SU-DHL-6 (cell line): ENCODE data around the gene CUBN.

ENCODE experiments used
- H2AFZ ChIP-seq: fragments of 200-600 bp; sonication (generic); 2 replicates; pipeline ENCODE4 v1.6.1; 2014; ENCODE audit warnings: low read depth, mild to moderate bottlenecking, moderate library complexity, mixed read lengths, antibody characterized with exemption, low read length; ENCODE audit not compliant: severe bottlenecking
- H3F3A ChIP-seq: fragments of 200-600 bp; shearing (Covaris generic); 2 replicates; pipeline ENCODE4 v1.6.0; 2016; ENCODE audit warnings: antibody characterized with exemption, mild to moderate bottlenecking; ENCODE audit not compliant: insufficient read depth
- H3K27ac ChIP-seq: fragments of 200-600 bp; sonication (generic); 2 replicates; pipeline ENCODE4 v1.5.1; 2016; ENCODE audit warnings: low read depth, mild to moderate bottlenecking, low read length, moderate library complexity, mixed read lengths
- H3K27me3 ChIP-seq: fragments of 200-600 bp; sonication (generic), shearing (Covaris generic); 2 replicates; pipeline ENCODE4 v1.6.0; 2014; ENCODE audit warnings: mild to moderate bottlenecking, low read length
- H3K36me3 ChIP-seq: fragments of 200-600 bp; sonication (generic); 2 replicates; pipeline ENCODE4 v1.6.1; 2014; ENCODE audit warnings: mild to moderate bottlenecking, low read length, mixed read lengths
- H3K4me2 ChIP-seq: fragments of 300-600, 200-600 bp; shearing (Covaris generic), sonication (generic); 2 replicates; pipeline ENCODE4 v1.6.0; 2014; ENCODE audit warnings: low read length, low read depth, mild to moderate bottlenecking; ENCODE audit not compliant: poor library complexity, severe bottlenecking
- H3K4me3 ChIP-seq: fragments of 200-600 bp; sonication (generic); 2 replicates; pipeline ENCODE4 v1.5.1; 2014; ENCODE audit warnings: antibody characterized with exemption, low read length, mild to moderate bottlenecking, mixed read lengths; ENCODE audit not compliant: insufficient read depth, poor library complexity, severe bottlenecking
- H3K79me2 ChIP-seq: fragments of 200-600 bp; sonication (generic); 2 replicates; pipeline ENCODE4 v1.6.1; 2014; ENCODE audit warnings: mild to moderate bottlenecking, low read length, moderate library complexity; ENCODE audit not compliant: insufficient read depth
- H3K9ac ChIP-seq: fragments of 200-600 bp; sonication (generic); 2 replicates; pipeline ENCODE4 v1.7.0; 2014; ENCODE audit warnings: mild to moderate bottlenecking, low read length
- H3K9me2 ChIP-seq: fragments of 200-600 bp; sonication (generic); replicated peaks from 2 replicates; pipeline ENCODE4 v1.6.1; 2014; ENCODE audit warnings: low read length; ENCODE audit not compliant: insufficient read depth
- H3K9me3 ChIP-seq: fragments of 200-600 bp; sonication (generic); 2 replicates; pipeline ENCODE4 v1.6.1; 2014; ENCODE audit warnings: low read length, mixed read lengths; ENCODE audit not compliant: insufficient read depth
- H4K20me1 ChIP-seq: fragments of 200-600 bp; sonication (generic); 2 replicates; pipeline ENCODE4 v1.6.1; 2014; ENCODE audit warnings: low read depth, mild to moderate bottlenecking, antibody characterized with exemption, low read length, moderate library complexity, mixed read lengths
- EZH2phosphoT487 ChIP-seq: fragments of 200-600 bp; sonication (generic), shearing (Covaris generic); conservative IDR thresholded peaks from 2 replicates; pipeline ENCODE4 v1.6.1; 2018; ENCODE audit warnings: mild to moderate bottlenecking, antibody characterized with exemption, low read length, moderate library complexity, mixed read lengths
- TF ChIP-seq, protein P1 (sequence below): fragments of 200-600 bp; sonication (generic); IDR thresholded peaks from one replicate; pipeline ENCODE4 v1.5.1; 2017; ENCODE audit warnings: antibody characterized with exemption, mild to moderate bottlenecking, low read length, moderate library complexity; ENCODE audit not compliant: insufficient read depth, poor library complexity, severe bottlenecking

CUBN gene

DNA sequence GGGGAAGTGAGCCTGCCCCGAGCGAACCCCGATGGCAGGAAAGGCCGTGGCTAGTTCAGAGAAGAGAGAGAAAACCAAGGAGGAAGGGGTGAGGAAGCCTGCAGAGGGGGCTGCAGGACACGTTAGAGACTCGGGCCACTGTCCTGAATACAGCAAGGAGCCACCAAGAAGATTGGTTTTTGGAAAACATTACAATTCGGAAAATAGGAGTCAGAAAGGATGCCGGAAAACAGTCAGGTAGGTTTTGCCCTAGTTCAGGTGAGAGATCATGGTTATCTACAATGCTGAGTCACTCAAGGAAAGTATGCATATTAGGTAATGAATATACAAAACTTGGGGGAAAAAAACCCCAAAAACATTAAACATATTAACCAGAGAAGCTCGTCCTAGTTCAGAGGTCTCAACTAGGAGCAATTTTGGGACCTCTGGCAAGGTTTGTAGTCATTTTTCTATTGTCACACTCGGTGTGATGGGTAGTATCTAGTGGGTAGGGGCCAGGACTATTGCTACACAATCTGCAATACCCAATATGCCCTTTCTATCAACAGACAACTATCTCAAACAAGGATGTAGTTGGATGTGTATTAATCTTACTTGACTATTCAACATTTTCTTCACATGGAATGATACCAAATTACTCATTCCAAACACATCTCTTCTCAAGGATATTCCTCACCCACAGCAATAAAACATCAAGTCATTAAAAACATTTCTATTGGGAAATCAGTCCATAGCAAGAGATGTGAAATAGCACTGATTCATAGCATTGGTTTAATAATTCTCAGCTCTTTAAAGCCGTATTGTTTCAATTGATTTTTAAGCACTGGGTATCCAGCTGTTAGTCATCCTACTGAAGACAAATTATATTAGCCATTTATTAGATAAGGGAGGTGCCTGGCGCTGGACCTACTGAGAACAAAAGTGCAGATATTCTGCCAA is 238.0 kb downstream of the CUBN start:
- Histone ChIP-seq H3K27ac (no peak overlapping the region), H3K9ac (no peak overlapping the region), H3K27me3 (no peaks in the 10 kb centered on the region), H2AFZ (no peak overlapping the region), H3K9me2 (no peaks in the 10 kb centered on the region), H3K79me2 (no peaks in the 10 kb centered on the region), H3K4me3 (no peak overlapping the region), H3K36me3 (no peaks in the 10 kb centered on the region), H3K9me3 (no peaks in the 10 kb centered on the region), H3K4me2 (no peak overlapping the region), H3F3A (no peaks in the 10 kb centered on the region), H4K20me1 (no peaks in the 10 kb centered on the region)
- TF ChIP-seq, protein P1, sequence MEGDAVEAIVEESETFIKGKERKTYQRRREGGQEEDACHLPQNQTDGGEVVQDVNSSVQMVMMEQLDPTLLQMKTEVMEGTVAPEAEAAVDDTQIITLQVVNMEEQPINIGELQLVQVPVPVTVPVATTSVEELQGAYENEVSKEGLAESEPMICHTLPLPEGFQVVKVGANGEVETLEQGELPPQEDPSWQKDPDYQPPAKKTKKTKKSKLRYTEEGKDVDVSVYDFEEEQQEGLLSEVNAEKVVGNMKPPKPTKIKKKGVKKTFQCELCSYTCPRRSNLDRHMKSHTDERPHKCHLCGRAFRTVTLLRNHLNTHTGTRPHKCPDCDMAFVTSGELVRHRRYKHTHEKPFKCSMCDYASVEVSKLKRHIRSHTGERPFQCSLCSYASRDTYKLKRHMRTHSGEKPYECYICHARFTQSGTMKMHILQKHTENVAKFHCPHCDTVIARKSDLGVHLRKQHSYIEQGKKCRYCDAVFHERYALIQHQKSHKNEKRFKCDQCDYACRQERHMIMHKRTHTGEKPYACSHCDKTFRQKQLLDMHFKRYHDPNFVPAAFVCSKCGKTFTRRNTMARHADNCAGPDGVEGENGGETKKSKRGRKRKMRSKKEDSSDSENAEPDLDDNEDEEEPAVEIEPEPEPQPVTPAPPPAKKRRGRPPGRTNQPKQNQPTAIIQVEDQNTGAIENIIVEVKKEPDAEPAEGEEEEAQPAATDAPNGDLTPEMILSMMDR = no peak
- no peak for TF ChIP-seq EZH2phosphoT487

DNA sequence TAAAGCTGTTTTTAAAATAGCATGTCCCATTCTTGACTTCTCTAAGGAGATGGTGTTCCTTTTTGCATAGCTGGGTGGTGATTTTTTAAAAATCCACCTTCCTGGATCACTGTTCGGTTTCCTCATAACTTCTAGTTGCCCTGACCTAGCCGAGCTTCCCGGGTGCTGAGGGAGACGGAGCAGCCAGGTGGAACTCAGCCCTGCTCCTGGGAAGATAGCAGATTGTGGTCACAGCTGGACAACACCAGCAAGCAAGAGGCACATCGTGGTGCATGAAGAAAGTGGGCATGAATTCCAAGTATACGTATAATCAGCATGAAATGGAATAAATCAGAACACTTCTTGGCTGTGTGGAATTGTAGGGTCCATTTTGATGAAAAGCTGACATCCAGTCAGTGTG is 238.9 kb downstream of the CUBN start:
- Histone ChIP-seq H3K4me2 (no peak overlapping the region), H3K79me2 (no peaks in the 10 kb centered on the region), H3K4me3 (no peak overlapping the region), H3K9me3 (no peaks in the 10 kb centered on the region), H3K36me3 (no peaks in the 10 kb centered on the region), H3K27ac (no peak overlapping the region), H3K9ac (no peak overlapping the region), H3K27me3 (no peaks in the 10 kb centered on the region), H4K20me1 (no peaks in the 10 kb centered on the region), H2AFZ (no peak overlapping the region), H3F3A (no peaks in the 10 kb centered on the region), H3K9me2 (no peaks in the 10 kb centered on the region)
- TF ChIP-seq, protein P1 = no peak
- TF ChIP-seq EZH2phosphoT487 = no peak

DNA sequence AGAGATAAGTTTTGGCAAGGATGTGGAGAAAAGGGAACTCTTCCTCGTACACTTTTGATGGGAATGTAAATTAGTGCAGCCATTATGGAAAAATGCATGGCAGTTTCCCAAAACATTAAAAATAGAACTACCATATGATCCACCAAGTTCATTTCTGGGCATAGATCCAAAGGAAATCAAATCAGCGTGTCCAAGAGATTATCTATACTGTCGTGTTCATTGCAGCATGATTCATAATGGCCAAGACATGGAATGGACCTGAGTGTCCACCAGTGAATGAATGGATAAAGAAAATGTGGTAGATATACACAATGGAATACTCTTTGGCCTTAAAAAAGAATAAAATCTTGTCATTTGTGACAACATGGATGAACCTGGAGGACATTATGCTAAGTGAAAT is 242.0 kb downstream of the CUBN start:
- Histone ChIP-seq H3K27ac (no peak overlapping the region), H4K20me1 (no peaks in the 10 kb centered on the region), H3K9ac (no peak overlapping the region)

More for the DNA sequence above, 242.0 kb downstream of the CUBN start:
- no peaks in the 10 kb centered on the region for H3K27me3 ChIP-seq
- no peaks in the 10 kb centered on the region for H3K9me3 ChIP-seq
- no peak overlapping the region for H3K4me3 ChIP-seq
- no peaks in the 10 kb centered on the region for H3K36me3 ChIP-seq
- H3K9me2 ChIP-seq = no peaks in the 10 kb centered on the region
- no peaks in the 10 kb centered on the region for H3K79me2 ChIP-seq
- H2AFZ ChIP-seq = no peak overlapping the region
- no peaks in the 10 kb centered on the region for H3F3A ChIP-seq
- no peak overlapping the region for H3K4me2 ChIP-seq
- TF ChIP-seq, protein P1 = no peak
- TF ChIP-seq EZH2phosphoT487 = no peak
